Neural progenitor cell (in vitro differentiated cells): ENCODE data around the gene COL8A2.

Source experiments
- EZH2phosphoT487 ChIP-seq: fragments of 200-600 bp; sonication (generic); IDR thresholded peaks from 2 replicates; pipeline ENCODE4 v1.6.1; 2017; ENCODE audit warnings: antibody characterized with exemption
- TF ChIP-seq, protein P1 (sequence below): fragments of 200-600 bp; sonication (generic); IDR thresholded peaks from 2 replicates; pipeline ENCODE4 v1.5.1; 2017; ENCODE audit warnings: antibody characterized with exemption, mild to moderate bottlenecking

DNA sequence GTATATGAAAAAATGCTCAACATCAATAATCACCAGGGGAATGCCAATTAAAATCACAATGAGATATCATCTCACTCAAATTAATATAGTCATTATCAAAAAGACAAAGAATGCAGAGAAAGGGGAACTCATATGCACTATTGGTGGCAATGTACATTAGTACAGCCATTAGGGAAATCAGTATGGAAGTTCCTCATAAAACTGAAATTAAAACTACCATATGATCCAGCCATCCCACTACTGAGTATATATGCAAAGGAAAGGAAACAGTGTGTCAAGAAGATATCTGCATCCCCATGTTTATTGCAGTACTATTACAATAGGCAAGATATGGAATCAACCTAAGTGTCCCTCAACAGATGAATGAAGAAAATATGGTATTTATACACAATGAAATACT is 73.2 kb downstream of the COL8A2 start:
- TF ChIP-seq EZH2phosphoT487: no peak
- TF ChIP-seq, protein P1, sequence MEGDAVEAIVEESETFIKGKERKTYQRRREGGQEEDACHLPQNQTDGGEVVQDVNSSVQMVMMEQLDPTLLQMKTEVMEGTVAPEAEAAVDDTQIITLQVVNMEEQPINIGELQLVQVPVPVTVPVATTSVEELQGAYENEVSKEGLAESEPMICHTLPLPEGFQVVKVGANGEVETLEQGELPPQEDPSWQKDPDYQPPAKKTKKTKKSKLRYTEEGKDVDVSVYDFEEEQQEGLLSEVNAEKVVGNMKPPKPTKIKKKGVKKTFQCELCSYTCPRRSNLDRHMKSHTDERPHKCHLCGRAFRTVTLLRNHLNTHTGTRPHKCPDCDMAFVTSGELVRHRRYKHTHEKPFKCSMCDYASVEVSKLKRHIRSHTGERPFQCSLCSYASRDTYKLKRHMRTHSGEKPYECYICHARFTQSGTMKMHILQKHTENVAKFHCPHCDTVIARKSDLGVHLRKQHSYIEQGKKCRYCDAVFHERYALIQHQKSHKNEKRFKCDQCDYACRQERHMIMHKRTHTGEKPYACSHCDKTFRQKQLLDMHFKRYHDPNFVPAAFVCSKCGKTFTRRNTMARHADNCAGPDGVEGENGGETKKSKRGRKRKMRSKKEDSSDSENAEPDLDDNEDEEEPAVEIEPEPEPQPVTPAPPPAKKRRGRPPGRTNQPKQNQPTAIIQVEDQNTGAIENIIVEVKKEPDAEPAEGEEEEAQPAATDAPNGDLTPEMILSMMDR: no peak
